ENCODE measurements around the gene OLFML2B.

DNA sequence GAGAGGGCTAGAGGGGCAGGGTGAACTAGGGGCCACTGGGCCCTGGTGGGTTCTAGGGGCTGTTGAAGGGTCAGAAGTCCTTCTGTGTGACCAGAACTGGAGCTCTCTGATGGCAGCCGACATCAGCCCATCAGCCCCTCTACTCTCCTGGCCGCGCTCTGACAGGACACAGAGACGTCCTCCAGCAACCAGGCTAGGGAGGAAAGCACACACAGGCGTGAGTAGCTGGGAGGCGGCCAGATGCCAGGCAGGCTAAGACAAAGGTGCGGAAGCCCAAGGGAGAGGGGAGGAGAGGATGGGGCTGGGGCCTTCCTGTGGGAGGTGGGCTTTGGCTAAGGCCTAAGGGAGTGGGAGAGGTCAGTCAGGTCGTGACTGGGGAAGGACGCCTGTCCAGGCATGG is 50.8 kb downstream of the OLFML2B start:
- TF ChIP-seq ZNF629 (tag by site-specific recombination; IDR thresholded peaks at IDR 0.05) = no peak
- no peak for TF ChIP-seq ZNF530 (tag by site-specific recombination; IDR thresholded peaks at IDR 0.05; ENCODE audit: low read depth)
- TF ChIP-seq, protein P1, sequence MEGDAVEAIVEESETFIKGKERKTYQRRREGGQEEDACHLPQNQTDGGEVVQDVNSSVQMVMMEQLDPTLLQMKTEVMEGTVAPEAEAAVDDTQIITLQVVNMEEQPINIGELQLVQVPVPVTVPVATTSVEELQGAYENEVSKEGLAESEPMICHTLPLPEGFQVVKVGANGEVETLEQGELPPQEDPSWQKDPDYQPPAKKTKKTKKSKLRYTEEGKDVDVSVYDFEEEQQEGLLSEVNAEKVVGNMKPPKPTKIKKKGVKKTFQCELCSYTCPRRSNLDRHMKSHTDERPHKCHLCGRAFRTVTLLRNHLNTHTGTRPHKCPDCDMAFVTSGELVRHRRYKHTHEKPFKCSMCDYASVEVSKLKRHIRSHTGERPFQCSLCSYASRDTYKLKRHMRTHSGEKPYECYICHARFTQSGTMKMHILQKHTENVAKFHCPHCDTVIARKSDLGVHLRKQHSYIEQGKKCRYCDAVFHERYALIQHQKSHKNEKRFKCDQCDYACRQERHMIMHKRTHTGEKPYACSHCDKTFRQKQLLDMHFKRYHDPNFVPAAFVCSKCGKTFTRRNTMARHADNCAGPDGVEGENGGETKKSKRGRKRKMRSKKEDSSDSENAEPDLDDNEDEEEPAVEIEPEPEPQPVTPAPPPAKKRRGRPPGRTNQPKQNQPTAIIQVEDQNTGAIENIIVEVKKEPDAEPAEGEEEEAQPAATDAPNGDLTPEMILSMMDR (tag by site-specific recombination; IDR thresholded peaks at IDR 0.05) = no peak
- TF ChIP-seq, protein P2, sequence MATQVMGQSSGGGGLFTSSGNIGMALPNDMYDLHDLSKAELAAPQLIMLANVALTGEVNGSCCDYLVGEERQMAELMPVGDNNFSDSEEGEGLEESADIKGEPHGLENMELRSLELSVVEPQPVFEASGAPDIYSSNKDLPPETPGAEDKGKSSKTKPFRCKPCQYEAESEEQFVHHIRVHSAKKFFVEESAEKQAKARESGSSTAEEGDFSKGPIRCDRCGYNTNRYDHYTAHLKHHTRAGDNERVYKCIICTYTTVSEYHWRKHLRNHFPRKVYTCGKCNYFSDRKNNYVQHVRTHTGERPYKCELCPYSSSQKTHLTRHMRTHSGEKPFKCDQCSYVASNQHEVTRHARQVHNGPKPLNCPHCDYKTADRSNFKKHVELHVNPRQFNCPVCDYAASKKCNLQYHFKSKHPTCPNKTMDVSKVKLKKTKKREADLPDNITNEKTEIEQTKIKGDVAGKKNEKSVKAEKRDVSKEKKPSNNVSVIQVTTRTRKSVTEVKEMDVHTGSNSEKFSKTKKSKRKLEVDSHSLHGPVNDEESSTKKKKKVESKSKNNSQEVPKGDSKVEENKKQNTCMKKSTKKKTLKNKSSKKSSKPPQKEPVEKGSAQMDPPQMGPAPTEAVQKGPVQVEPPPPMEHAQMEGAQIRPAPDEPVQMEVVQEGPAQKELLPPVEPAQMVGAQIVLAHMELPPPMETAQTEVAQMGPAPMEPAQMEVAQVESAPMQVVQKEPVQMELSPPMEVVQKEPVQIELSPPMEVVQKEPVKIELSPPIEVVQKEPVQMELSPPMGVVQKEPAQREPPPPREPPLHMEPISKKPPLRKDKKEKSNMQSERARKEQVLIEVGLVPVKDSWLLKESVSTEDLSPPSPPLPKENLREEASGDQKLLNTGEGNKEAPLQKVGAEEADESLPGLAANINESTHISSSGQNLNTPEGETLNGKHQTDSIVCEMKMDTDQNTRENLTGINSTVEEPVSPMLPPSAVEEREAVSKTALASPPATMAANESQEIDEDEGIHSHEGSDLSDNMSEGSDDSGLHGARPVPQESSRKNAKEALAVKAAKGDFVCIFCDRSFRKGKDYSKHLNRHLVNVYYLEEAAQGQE (tag by site-specific recombination; IDR thresholded peaks at IDR 0.05) = no peak
- no peak for TF ChIP-seq ZNF623 (tag by site-specific recombination; IDR thresholded peaks at IDR 0.05)
- TF ChIP-seq ZNF555 (tag by site-specific recombination; conservative IDR thresholded peaks at IDR 0.05) = no peak
- no peak for TF ChIP-seq ZBTB21 (tag by site-specific recombination; IDR thresholded peaks at IDR 0.05)
- TF ChIP-seq, protein P3, sequence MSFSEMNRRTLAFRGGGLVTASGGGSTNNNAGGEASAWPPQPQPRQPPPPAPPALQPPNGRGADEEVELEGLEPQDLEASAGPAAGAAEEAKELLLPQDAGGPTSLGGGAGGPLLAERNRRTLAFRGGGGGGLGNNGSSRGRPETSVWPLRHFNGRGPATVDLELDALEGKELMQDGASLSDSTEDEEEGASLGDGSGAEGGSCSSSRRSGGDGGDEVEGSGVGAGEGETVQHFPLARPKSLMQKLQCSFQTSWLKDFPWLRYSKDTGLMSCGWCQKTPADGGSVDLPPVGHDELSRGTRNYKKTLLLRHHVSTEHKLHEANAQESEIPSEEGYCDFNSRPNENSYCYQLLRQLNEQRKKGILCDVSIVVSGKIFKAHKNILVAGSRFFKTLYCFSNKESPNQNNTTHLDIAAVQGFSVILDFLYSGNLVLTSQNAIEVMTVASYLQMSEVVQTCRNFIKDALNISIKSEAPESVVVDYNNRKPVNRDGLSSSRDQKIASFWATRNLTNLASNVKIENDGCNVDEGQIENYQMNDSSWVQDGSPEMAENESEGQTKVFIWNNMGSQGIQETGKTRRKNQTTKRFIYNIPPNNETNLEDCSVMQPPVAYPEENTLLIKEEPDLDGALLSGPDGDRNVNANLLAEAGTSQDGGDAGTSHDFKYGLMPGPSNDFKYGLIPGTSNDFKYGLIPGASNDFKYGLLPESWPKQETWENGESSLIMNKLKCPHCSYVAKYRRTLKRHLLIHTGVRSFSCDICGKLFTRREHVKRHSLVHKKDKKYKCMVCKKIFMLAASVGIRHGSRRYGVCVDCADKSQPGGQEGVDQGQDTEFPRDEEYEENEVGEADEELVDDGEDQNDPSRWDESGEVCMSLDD (tag by site-specific recombination; IDR thresholded peaks at IDR 0.05) = no peak

Measured in HEK293 (cell line).